GM12878 (cell line): ENCODE measurements around the gene FAM193B. TPM values are rescaled to one million over a fixed set of nuclear protein-coding genes. Genes with fewer than 3 reads are reported as not detected.

ENCODE experiments used
- CHD2 ChIP-seq: IDR thresholded peaks from 2 replicates; pipeline ENCODE4 v1.6.1; 2011; ENCODE audit warnings: low read depth, low read length, improper control_type of control experiment, borderline replicate concordance
- CTCF ChIP-seq, 3 experiments: IDR thresholded peaks in 2 of 3; conservative IDR thresholded peaks in 1 of 3; 2 replicates each; pipeline ENCODE4 v1.5.1; 2011; ENCODE audit warnings: low read depth in 3 of 3, low read length in 3 of 3, mild to moderate bottlenecking in 3 of 3, control low read depth in 2 of 3, moderate library complexity in 2 of 3, inconsistent platforms in 1 of 3, mixed read lengths in 1 of 3; ENCODE audit not compliant: control insufficient read depth in 2 of 3, insufficient read depth in 1 of 3; ENCODE audit errors: extremely low read depth in 1 of 3
- GATAD2B ChIP-seq: fragments of 450-650 bp; conservative IDR thresholded peaks from 2 replicates; pipeline ENCODE4 v1.6.1; 2017; ENCODE audit warnings: low read depth, mild to moderate bottlenecking, moderate library complexity
- NFXL1 ChIP-seq: fragments of 450-650 bp; IDR thresholded peaks from 2 replicates; pipeline ENCODE4 v1.6.1; 2017; ENCODE audit warnings: antibody characterized with exemption, mild to moderate bottlenecking, borderline replicate concordance
- PML ChIP-seq: IDR thresholded peaks from 2 replicates; pipeline ENCODE4 v1.6.1; 2012; ENCODE audit warnings: low read length, inconsistent platforms
- POLR2A ChIP-seq: IDR thresholded peaks from 2 replicates; pipeline ENCODE4 v1.6.1; 2011; ENCODE audit warnings: low read depth, mild to moderate bottlenecking, low read length
- POLR2AphosphoS5 ChIP-seq: IDR thresholded peaks from 2 replicates; pipeline ENCODE4 v1.6.1; 2011; ENCODE audit warnings: mild to moderate bottlenecking, low read length, inconsistent platforms
- POU2F2 ChIP-seq: IDR thresholded peaks from 3 replicates; pipeline ENCODE4 v1.6.1; 2011; ENCODE audit warnings: low read depth, mild to moderate bottlenecking, low read length, borderline replicate concordance
- RB1 ChIP-seq: fragments of 450-650 bp; formaldehyde crosslinking; IDR thresholded peaks from 2 replicates; pipeline ENCODE4 v1.6.1; 2017; ENCODE audit warnings: mild to moderate bottlenecking, borderline replicate concordance
- SRF ChIP-seq, 2 experiments: IDR thresholded peaks; 2 replicates each; pipeline ENCODE4 v1.6.1; 2011; ENCODE audit warnings: low read depth in 2 of 2, low read length in 2 of 2, mild to moderate bottlenecking in 1 of 2, moderate library complexity in 1 of 2
- YY1 ChIP-seq: IDR thresholded peaks from 2 replicates; pipeline ENCODE4 v1.6.1; 2011; ENCODE audit warnings: low read depth, mild to moderate bottlenecking, low read length
- polyA plus RNA-seq, 11 experiments: library from polyadenylated mRNA; depleted of rRNA in 4 of 11; unstranded in 6 of 11; stranded (reverse) in 5 of 11; fragments of >200 nt; fragmentation: Nextera tagmentation in 4 of 11; fragmentation: Illumina TruSeq in 1 of 11; extraction: Ambion mirVana in 4 of 11; extraction: Trizol in 1 of 11; gene quantifications; 1 replicate in 1 of 11; 2 replicates in 10 of 11; pipeline versions ENCODE4 v1.2.1 to v1.2.3, GENCODE V29; 2011 to 2016; ENCODE audit warnings: inconsistent platforms in 2 of 11, missing spikeins in 2 of 11, low read depth in 1 of 11
- total RNA-seq, 4 experiments: library from RNA; depleted of rRNA in 3 of 4; stranded (reverse); fragments of >200 nt in 3 of 4; fragmentation: Illumina TruSeq in 1 of 4; extraction: Trizol in 1 of 4; gene quantifications; 2 replicates each; pipeline versions ENCODE4 v1.2.1 to v1.2.3, GENCODE V29; 2013 to 2021
- TF ChIP-seq, protein P1 (sequence below): fragments of 450-650 bp; IDR thresholded peaks from 2 replicates; pipeline ENCODE4 v1.6.1; 2016; ENCODE audit warnings: mild to moderate bottlenecking
- TF ChIP-seq, protein P2 (sequence below): IDR thresholded peaks from 2 replicates; pipeline ENCODE4 v1.6.1; 2011; ENCODE audit warnings: mild to moderate bottlenecking, low read depth, low read length, moderate library complexity; ENCODE audit not compliant: insufficient replicate concordance
- TF ChIP-seq, protein P3 (sequence below): IDR thresholded peaks from 2 replicates; pipeline ENCODE4 v1.6.1; 2012; ENCODE audit warnings: low read length, inconsistent platforms

Gene FAM193B
- total and polyA plus RNA-seq, 10 of the 15 experiments (the other 5 are each of a cell fraction or from before 2014, with no cell fraction given), result 3.3 to 47.0 (median 25.1) TPM

DNA sequence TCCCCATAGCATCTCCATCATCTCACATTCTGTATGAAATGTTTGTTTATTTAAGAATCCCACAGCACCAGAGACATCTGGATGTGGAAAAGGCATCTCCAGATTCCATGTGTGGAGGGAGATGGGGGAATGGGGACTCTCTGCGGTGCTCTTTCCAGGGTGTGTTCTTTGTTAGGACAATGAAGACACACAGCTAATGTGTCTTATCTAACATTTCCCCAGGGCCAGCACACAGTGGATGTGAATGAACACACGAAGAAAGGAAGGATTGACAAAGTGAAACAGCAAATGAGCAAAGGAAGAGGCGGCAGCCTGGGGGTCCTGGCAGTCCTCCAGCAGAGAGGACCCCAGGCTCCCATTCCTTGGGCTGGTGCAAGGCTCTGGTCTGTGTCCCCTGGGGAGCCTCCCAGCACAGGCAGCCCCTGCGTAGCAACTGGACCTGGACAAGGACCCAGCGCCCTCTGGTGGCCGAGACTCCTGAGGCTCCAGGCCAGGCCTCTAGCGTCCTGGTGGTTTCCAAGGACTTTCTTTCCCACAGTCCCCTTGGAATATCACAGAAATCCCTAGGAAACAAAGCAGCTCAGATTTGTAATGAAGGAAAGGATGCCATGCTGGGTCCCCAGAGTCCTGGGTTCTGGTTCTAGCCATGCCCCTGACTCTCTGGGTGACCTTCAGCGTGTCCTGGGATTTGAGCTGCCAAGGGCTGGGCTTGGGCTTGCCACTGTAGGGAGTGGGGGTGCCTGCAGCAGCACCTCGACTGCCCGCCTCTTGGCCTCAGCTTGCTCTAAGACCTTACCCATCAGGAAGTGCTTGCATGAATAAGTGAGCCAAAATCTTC, 53.5 kb downstream of the FAM193B start (continued):
- TF ChIP-seq GATAD2B (0 out of 2 replicates have a peak, but pooled peaks have one; percentile 46), PML (no peak), CHD2 (0 out of 2 replicates have a peak, but pooled peaks have one; percentile 32), POLR2AphosphoS5 (peak; percentile 24; the same call in 1 of the 2 replicates), RB1 (peak; percentile 56; the same call in 1 of the 2 replicates), SRF (IDR thresholded peaks at IDR 0.05; ENCODE audit: low read depth in 2 of 2, low read length in 2 of 2) (0 out of 4 replicates have a peak, but pooled peaks of 1 of the 2 experiments have one; percentile 28), POU2F2 (0 out of 3 replicates have a peak, but pooled peaks have one; percentile 7), YY1 (peak; percentile 57; the same call in 1 of the 2 replicates), NFXL1 (no peak), CTCF (IDR thresholded peaks at IDR 0.05 in 2 of 3, conservative IDR thresholded peaks at IDR 0.05 in 1 of 3; ENCODE audit: control insufficient read depth in 2 of 3, extremely low read depth in 1 of 3, insufficient read depth in 1 of 3, low read depth in 3 of 3, low read length in 3 of 3) (peak; percentile 92 to 95 (median 93)), POLR2A (peak; percentile 50; the same call in 1 of the 2 replicates)
- TF ChIP-seq, protein P1, sequence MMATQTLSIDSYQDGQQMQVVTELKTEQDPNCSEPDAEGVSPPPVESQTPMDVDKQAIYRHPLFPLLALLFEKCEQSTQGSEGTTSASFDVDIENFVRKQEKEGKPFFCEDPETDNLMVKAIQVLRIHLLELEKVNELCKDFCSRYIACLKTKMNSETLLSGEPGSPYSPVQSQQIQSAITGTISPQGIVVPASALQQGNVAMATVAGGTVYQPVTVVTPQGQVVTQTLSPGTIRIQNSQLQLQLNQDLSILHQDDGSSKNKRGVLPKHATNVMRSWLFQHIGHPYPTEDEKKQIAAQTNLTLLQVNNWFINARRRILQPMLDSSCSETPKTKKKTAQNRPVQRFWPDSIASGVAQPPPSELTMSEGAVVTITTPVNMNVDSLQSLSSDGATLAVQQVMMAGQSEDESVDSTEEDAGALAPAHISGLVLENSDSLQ, result no peak
- TF ChIP-seq, protein P2, sequence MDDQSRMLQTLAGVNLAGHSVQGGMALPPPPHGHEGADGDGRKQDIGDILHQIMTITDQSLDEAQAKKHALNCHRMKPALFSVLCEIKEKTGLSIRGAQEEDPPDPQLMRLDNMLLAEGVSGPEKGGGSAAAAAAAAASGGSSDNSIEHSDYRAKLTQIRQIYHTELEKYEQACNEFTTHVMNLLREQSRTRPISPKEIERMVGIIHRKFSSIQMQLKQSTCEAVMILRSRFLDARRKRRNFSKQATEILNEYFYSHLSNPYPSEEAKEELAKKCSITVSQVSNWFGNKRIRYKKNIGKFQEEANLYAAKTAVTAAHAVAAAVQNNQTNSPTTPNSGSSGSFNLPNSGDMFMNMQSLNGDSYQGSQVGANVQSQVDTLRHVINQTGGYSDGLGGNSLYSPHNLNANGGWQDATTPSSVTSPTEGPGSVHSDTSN, result no peak
- TF ChIP-seq, protein P3, sequence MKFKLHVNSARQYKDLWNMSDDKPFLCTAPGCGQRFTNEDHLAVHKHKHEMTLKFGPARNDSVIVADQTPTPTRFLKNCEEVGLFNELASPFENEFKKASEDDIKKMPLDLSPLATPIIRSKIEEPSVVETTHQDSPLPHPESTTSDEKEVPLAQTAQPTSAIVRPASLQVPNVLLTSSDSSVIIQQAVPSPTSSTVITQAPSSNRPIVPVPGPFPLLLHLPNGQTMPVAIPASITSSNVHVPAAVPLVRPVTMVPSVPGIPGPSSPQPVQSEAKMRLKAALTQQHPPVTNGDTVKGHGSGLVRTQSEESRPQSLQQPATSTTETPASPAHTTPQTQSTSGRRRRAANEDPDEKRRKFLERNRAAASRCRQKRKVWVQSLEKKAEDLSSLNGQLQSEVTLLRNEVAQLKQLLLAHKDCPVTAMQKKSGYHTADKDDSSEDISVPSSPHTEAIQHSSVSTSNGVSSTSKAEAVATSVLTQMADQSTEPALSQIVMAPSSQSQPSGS, result no peak
